ENCODE measurements around the gene FBLN2.

FBLN2 gene

DNA sequence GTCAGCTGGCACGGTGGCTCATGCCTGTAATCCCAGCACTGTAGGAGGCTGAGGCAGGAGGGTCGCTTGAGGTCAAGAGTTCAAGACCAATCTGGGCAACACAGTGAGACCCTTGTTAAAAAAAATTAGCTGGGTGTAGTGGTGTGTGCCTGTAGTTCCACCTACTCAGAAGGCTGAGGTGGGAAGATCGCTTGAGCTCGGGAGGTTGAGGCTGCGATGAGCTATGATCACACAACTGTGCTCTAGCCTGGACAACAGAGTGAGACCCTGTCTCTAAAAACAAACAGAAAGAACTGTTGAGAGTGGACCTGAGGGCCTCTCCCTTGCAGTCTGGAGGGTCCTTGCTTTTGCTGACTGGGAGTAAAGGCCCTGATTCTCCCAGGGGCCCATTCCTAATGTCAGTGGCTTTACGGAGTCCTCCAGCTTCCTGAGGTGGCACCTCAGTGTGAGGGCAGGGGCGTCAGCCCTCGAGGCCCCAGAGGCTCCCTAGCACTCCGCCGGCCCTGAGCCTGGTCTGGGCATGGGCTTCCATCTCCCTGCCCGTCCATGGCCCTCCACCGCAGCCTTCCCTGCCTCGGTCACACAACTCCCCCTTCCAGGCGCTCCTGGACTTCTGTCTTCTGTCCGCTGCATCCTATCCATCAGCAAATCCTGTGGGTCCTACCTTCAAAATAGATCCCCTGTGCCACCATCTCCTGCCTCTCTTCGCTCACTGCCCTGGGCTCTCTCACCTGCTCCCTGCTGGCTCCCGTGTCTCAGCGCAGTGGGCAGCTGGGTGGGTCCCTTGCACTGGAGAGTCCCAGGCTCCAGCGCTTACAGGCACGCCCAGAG is 19.0 kb downstream of the FBLN2 start:
- DNase-seq (ENCODE audit: low read depth), result no peak

DNA sequence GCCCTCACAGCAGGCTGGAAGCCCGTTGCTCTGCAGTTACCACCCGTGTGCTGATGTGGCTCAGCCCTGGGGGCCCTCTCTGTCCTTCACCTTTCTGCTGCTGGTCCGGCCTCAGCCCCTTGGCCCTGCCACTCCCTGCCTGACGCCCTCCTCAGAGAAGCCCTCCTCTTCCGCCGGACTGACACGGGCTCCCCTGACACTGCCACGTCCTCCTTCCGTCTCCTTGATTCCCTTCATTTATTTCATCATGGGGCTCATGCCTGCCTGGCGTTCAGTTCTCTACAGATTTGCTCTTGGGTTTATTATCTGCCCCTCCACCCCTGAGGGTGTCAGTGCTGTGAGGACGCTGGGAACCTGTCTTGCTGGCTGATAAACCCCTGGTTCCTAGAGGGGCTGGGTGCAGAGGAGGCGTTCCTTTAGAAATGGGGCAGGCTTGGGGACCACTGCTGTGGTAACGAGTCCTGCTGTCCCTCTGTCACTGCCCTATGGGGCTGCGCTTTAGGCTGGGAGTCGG is 19.6 kb downstream of the FBLN2 start:
- DNase-seq (ENCODE audit: low read depth), result no peak

DNA sequence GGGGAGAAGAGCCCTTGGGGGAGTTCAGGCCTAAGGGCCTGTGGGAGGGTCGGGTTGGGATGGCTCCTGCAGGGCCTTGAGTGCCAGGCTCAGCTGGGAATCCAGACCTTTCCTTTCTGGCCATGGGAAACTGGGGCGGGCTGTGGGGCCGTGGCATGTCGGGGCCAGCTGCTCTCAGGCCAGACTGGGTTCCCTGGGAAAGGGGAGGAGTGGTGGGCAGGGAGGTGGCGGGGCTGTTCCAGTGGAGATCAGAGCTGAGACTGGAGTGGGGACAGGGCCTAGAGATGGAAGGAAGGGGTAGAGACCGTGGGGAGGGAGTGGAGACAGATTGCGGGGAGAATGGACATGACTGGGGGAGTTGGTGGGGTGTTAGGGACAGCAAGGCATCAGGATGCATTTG is 20.3 kb downstream of the FBLN2 start:
- no peak for DNase-seq (ENCODE audit: low read depth)

DNA sequence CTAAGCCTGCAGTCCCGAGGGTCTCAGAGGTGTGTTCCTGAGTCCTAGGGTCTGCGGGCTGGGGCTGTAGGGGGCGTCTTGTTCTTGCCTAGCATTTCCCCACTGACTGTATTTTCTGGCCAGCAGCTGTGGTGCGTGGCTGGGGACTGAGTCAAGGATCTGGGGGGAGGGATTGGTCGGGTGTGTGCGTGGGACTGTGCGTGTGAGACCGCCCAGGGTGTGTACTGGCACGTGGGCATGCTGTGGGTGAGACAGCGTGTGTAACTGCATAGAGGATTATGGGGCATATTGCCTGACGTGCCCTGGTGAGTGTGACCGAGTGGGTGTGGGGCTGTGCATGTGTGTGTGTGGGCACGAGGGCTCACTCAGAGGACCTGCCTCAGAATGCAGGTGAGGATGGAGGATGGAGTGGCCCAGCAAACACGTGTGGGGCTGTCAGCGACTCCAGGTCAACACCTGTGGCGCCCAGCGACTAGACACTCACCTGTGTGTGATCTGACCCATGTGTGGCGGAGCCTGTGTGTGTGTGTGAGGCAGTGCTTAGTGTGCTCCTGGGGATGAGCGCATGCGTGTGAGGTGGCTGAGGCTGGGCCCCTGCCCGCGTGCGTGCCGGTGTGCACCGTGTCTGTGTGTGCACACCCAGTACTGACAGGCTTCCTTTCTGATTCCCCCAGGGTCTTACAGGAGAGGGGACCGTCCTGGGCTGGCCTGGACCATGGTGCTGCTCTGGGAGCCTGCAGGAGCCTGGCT is 20.9 kb downstream of the FBLN2 start:
- DNase-seq (ENCODE audit: low read depth), result no peak

DNA sequence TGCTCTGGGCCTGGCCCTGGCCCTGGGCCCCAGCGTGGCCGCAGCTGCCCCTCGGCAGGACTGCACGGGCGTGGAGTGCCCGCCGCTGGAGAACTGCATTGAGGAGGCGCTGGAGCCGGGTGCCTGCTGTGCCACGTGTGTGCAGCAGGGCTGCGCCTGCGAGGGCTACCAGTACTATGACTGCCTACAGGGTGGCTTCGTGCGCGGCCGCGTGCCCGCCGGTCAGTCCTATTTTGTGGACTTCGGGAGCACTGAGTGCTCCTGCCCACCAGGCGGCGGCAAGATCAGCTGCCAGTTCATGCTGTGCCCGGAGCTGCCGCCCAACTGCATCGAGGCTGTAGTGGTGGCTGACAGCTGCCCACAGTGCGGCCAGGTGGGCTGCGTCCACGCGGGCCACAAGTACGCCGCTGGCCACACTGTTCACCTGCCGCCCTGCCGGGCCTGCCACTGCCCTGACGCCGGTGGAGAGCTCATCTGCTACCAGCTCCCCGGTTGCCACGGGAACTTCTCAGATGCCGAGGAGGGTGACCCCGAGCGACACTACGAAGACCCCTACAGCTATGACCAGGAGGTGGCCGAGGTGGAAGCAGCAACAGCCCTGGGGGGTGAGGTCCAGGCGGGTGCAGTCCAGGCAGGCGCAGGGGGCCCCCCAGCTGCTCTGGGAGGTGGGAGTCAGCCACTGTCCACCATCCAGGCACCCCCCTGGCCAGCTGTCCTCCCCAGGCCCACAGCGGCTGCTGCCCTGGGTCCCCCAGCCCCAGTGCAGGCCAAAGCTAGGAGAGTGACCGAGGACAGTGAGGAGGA is 21.7 kb downstream of the FBLN2 start:
- no peak for DNase-seq (ENCODE audit: low read depth)

DNA sequence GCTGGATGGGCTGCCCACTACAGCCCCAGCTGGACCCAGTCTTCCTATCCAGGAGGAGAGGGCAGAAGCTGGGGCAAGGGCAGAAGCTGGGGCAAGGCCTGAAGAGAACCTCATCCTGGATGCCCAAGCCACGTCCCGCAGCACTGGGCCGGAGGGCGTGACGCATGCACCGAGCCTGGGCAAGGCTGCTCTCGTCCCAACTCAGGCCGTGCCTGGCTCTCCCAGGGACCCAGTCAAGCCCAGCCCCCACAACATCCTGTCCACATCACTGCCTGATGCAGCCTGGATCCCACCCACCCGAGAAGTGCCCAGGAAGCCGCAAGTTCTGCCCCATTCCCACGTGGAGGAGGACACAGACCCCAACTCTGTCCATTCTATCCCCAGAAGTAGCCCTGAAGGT is 22.3 kb downstream of the FBLN2 start:
- no peak for DNase-seq (ENCODE audit: low read depth)

DNA sequence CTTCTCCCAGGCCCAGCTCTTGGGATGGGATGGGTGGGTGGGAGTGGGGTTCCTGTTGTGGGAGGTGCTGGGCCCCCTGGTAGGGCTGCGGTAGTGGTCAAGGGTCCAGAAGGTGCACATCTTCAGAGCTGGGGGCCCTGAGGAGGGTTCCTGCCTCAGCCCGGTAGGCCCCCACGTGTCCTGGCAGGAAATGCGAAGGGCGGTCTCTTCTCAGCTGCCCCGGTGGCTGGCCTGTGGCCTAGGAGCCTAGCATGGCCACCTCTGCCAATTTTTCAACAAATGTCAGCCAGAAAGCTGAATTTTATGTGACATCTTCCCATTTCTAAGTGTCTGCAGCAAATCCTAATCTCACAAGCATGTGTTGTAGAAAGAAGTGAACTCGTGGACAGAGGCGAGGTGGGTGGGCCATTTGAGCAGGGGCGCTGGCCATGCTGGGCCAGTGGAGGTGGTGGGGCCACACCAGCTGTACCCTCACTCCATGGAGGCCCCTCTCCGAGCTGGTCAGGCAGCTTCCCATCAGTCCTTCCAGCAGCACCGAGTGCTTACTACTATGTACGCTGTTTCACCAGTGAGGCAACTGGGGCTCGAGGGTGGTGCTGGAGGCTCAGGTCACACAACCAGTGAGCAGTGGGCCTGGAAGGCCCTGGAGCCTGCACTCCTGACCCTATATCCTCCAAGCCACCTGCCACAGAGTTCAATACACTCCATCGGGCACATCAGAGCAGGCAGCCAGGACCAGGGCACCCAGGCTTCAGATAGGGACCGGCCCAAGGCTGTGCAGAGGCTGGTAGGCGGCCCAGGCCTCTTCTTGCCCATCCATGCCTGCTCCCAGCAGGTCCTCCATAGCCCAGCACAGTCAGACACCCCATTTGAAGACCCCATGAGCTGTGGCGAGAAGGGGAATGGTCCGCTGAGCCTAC is 23.2 kb downstream of the FBLN2 start:
- DNase-seq (ENCODE audit: low read depth), result no peak

DNA sequence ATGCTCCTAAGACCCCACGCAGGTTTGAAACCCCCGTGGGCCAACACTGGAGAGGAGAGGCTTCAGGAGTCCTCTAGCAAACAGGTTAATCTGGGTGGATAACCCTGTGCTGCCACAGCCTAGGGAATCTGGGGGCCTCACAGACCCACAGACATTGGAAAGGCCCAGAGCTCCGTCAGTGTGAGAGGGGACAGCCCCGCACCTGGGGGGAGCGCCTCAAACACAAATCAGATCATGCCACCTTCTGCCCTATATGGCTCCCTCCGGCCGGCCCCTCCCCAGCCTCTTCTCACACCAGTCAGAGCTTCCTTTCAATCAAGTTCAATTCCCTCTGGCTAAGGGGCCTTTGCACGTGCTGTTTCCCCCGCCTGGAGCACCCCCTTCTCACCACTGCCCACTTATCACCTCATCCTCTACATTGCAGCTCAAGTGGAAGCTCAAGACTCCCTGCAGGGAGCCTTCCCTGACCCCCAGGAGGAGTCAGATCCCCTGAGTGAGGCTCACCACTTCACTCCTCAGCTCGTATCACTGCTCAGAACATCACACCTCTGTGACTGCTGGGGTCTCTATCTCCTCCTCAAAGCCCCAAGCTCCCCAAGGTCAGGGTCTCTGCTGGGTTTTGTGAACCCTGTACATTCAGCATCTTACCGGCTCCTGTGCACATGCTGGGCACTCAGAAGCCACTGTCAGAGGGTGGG is 24.1 kb downstream of the FBLN2 start:
- no peak for DNase-seq (ENCODE audit: low read depth)

DNA sequence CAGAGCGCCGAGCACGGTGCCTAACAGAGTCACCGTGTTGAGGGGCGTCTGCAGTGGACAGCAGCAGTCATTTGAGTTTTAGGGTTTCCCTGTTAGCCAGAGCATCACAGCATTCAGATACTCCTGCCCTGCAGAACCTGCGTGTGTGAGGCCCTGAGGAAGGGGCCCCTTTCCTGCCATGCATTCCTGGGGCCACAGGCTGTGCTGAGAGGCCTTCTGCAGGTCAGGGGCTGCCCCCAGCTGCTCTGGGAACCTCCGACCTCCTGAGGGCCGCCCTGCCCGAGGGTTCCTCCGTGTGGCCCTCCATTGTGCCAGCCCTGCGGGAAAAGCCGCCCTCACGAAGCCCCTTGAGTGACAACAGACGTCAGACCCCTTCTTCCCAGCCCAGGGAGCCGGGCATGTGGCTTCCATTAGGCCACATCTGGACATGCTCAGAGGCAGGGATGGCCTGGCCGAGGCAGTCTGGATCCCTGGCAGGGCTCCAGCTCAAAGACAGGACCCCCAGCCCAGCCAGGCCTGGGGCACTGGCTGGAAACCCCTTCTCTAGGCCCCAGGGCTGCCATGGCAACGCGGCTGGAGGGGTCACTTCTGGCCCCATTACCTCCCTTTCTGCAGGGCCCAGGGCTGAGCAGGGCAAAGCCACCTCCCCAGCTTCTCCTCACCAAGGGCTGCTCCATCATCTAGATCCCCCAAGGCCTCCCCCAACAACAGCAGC is 25.3 kb downstream of the FBLN2 start:
- DNase-seq (ENCODE audit: low read depth), result no peak

DNA sequence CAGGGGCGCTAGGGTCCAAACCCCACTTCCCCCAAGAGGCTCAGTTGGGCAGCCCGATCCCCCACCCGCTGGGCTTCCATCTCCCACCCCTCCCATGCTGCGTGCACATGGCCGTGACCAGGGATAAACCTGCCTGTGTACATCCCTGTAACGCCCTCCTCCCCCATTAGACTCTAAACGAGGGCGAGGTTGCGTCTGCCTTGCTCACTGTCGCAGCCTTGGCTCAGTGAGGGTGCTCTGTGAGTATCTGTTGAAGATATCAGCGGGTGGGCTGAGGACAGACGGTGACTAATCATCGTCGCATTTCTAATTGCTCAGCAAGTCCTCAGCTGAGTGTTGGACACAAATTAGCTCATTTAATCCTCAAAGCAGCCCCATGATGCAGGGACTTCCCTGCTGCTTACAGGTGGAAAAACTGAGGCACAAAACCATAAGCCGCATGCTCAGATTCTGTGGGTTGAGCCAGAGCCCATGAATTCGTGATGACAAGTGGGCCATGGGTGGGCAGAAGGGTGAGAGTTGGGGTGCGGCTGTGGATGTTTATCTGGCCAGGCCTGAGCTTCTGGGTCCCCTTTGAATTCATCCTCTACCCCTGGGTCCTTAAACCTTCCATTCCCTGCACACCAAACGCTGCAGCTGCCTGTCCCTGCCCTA is 26.0 kb downstream of the FBLN2 start:
- DNase-seq (ENCODE audit: low read depth), result no peak

DNA sequence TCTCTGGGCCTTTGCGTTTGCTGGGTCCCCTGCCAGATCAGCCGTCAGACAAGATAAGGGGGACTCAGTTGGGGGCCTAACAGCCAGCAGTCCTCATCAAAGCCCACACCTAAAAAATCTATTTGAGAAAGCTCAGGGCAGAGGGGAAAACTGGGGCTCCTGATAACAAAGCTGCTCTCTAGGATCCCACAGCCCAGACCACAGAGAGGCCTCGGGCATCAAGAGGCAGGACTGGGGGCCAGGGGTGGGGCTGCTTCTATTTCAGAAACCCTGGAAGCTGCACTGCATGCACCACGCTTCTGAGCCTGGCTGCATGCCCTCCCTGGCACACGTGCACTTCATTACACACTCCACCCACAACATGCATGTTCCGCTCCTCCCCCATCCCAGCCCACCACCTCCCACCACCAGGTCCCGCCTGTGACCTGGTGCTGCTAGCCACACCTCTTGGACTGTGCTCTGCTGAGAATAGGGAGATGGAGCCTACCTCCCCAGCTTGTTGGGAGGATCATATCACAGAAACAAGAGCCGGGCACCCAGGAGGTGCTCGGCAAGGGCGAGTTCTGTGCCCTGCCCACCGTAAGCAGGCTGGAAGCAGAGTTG is 26.6 kb downstream of the FBLN2 start:
- peak; percentile 56 for DNase-seq (ENCODE audit: low read depth)

DNA sequence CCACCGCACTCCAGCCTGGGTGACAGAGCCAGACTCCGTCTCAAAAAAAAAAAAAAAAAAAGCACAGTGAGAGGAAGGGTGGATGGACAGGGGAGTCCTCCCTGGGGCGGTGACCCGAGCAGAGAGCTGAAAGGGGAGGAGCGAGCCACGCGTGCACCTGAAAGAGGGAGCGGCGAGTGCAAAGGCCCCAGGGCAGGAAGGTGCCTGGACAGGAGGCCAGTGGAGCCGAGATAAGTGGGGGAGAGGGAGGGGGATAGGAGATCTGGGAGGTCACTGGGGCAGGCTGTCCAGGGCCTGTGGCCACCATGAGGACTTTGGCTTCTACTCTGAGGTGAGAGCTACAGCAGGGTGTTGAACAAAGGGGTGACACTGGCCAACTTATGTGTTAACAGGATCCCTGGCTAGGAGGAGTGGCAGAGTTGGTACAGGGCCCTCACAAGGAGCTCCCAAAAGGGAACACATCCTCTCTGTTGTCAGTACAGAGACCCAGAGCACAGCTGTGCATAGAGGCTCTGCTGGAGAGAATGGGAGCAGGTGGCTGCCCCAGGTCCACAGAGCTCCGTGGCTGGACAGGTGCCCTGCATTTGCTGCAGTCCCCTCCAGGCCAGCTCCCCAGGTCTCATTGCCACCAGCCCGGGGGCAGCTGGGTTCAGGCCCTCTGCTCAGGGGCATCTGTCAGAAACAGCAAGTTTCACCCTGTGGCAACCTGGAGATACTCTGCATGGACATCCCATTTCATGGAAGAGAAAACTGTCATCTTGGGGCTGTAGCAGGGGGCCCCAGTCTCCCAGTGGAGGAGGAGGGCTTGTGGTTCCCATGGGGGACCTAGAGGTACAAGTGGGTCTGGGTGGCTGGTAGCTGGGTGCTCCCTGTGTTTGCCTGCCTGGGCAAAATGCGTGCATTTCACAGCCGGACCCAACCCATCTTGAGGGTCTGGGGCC is 28.5 kb downstream of the FBLN2 start:
- DNase-seq (ENCODE audit: low read depth), result no peak

DNA sequence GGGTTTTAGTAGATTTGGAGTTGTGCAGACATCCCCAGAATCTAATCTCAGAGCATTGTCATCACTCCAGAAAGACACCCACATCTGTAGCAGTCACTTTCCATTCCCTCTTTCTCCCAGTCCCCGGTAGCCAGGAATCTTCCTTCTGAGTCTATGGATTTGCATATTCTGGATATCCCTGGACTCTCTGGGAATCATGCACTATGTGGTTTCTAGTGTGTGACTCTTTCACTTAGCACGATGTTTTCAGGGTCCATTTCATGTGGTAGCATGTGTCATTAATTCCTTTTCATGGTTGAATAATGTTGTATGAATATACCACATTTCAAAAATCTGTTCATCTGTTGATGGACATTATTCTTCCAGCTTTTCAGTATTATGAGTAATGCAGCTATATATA is 29.3 kb downstream of the FBLN2 start:
- DNase-seq (ENCODE audit: low read depth), result no peak

DNA sequence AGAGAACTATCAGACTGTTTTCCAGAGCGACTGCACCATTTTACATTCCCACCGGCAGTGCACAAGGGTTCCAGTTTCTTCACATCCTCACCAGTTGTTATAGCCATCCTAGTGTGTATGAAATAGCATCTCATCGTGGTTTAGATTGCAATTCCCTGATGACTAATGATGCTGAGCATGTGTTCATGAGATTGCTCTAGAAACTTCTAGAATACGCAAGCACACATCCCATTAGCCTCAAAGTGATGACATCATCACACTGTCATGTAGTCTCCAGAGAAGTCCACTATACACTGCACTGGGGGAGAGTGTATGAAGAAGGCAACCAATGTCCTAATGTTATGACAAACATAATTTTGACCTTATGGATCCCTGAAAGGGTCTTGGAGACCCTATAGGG is 30.1 kb downstream of the FBLN2 start:
- DNase-seq (ENCODE audit: low read depth), result peak; percentile 67

DNA sequence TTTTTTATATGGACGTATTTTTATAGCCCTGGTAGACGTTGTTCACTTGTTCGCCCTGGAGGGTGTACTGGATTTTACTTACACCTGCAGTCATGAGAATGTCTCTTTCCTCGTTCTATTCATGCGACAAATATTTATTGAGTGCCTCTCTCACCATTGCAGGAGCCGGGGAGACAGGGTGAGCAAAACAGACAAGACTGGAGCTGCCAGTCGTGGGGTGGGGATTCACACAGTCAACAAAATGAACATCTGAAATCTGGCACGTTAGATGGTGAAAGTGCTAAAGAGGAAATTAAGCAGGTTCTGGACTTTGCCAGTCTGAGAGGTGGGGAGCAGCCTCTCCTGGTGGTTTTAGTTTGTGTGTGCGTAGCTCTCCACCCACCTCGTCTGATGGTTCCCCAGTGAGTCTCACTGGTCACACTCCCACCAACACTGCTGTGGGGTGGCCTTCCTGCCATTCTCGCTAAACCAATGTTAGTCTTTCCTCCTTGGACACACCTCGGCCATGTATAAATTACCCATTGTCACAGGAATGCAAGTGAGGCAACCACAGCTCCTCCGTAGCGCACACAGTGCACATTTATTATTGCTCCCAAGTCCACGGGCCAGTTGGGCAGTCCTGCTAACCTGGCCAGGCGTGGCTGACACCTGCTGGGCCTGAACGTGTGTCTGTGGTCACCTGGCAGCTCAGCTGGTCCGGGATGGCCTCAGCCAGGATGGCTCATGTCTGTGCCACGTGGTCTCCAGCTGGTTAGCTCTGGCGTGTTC is 31.5 kb downstream of the FBLN2 start:
- DNase-seq (ENCODE audit: low read depth), result no peak

DNA sequence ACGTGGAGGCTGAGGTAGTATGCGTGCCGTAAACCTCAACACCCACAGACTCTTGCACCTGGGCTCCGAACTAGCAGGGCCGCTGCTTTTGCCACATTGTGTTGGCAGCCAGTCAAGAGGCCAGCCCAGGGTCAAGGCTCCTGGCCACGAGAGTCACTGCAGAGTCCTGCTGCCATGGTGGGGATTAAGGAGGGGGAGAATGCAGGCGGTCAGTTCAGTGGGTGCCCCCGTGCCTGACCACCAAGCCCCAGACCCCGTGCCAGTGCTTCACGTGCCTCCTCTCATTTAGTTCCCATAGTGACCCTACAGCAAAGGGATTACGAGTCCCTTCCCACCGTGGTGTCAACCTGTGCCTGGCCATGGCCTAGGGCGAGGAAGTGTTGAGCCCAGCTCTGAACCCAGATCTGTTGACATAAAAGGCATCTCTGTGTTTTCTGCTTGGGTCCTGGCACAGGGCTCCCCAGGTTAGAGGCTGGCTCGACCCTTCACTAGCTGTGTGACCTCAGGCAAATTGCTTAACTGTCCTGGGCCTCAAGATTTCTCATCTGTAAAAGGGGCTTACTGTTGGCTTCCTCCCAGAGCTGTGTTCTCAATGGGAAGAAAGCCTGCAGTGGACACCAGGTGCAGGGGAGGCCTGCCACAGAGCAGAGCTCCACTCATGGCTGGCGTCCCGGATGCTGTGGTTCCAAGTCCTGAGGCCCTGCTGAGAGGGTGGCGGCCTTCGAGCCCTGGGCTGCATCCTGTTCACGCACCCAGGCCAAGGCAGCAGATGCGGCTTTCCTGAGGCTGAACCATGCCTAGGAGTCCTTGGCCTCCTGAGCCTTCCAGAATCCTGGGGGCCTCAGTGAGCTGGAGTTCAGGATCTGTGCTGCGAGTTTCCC is 32.8 kb downstream of the FBLN2 start:
- peak; percentile 14 for DNase-seq (ENCODE audit: low read depth)
